NCI-H1092 treated with DMSO at 0.1 percent for 48 hours (cell line): ENCODE data around the gene CCDC97.

Experiments used
- DNase-seq: peaks from one replicate; lab custom pipeline; 2025; lab: John Stamatoyannopoulos, UW

Gene CCDC97

DNA sequence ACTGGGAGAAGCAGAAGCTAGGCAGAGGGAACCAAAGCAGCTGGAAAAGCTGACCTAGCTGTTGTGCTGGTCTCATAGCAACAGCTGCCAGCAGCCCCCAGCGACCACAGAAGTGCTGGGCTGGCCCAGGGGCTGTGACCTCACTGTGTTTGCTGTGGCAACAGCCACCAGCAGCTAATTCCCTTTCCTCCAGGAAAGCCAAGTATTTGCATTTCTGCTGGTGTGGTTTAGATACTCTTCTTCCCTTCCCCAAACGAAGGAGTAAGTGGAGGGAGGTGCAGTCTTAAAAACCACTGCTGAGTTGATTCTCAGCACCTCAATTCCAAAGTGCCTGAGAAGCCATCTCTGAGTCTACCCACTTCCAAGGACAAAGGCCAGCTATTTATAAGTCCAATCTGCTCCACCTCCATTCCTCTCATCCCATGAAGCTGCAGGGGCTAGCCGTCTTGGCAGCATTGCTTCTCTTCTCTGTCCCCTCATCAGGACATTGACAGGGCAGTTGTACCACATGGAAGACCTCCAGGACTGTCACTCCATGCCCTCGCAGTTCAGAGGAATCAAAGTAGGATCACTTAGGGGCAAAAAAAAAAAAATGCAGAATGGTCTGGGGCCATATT, 11.5 kb upstream of the CCDC97 start:
- no peak for DNase-seq

DNA sequence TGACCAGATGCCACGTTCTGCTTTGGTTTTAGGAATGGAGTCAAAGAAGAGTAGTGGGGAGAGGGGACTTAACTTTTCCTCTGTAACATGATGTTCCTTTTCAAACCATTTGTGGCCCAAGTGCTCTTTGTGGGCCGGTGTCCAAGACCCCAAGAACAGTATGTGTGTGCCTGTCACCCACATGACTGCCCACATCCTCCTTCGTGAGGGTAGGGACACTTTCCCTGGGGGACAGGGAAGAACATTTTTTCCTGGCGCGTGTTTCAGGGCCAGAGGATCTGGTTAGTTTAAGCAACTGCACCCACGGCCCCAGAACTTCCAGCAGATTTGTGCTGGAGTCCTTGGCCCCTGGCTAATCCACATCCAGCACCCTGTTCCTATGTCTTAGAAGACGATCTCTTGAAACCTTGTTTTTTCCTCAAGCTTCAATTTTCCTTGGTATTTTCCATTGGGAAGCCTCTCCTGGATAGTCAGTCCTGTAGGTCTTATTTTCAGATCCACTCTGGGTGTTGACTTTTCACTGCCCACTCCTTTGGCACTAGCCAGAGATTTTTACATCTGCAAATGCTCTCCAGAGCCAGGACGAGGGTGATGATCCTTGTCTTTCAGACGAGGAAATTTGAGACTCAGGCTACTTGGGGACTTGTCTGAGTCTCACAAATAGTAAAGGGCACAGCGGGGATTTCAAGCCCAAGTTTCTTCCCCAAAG, 10.8 kb upstream of the CCDC97 start:
- no peak for DNase-seq

- DNase-seq, result peak; percentile 4
These were observed 10.2 kb upstream of the CCDC97 start for GRCh38 chr19:41299755-41300089.

- DNase-seq, result no peak
These were observed 9.4 kb upstream of the CCDC97 start for GRCh38 chr19:41300555-41300954.

DNA sequence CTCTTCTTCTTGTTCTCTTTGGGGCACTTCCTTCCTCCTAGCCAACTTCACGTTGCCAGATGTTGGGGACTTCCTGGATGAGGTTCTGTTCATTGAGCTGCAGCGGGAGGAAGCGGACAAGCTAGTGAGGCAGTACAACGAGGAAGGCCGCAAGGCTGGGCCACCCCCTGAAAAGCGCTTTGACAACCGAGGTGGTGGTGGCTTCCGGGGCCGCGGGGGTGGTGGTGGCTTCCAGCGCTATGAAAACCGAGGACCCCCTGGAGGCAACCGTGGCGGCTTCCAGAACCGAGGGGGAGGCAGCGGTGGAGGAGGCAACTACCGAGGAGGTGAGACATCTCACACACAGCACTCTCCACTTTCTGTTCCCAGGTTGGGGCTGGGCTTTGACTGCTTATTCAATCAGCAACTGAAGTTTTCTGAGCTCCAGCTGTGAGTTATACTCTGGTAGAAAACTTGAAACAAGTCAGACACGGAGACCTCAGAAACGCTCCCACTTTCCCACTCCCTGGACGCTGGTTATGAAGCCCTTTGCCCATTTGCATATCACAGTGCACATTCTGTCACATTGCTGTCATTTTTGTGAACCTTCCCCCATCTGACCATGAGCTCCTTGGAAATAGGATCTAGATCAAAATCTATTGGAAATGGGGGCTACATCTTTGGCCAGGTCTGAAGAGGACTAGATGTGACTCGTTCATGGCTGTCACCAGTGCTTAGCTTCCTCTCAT, 7.2 kb upstream of the CCDC97 start:
- no peak for DNase-seq

GRCh38 chr19:41303954-41304353, 6.0 kb upstream of the CCDC97 start:
- no peak for DNase-seq

DNA sequence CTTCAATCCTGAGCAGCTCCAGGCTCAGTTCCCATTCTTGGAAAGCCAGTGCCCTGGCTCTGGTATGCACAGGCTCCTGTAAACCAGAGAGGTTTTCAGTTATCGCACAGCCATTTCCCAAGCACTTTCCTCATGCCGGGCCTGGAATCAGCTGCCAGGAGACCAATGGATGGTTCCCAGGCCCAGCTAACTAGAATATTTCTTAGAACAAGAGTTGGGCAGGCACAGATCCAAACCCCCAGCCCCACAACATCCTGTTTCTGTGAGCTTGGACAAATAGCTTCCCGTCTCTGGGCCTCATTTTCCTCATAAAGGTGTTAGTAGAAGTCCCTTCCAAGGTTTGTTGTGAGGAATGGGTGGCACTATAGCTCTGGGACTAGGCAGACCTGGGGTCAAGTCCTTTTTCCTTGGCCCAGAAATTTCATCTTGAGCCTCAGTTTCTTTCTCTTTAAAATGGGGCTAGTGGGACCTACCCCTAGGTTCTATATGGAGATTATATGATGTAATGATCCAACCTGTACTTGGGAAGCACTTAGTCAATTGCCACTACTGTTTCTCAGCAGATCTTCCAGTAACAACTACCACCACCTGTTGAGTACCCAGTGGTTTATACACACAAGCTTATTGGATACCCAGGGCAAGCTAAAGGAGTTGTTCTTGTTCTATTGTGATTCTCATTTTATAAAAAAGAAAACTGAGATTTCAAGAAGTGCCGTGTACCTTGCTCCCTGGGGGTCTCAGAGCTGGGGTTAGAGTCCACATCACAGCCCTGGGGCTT, 5.1 kb upstream of the CCDC97 start:
- no peak for DNase-seq

GRCh38 chr19:41305927-41306793, 3.8 kb upstream of the CCDC97 start:
- DNase-seq, result no peak

- DNase-seq, result no peak
These were observed 2.7 kb upstream of the CCDC97 start for GRCh38 chr19:41307090-41307875.

GRCh38 chr19:41307954-41308449, 2.0 kb upstream of the CCDC97 start:
- no peak for DNase-seq

DNA sequence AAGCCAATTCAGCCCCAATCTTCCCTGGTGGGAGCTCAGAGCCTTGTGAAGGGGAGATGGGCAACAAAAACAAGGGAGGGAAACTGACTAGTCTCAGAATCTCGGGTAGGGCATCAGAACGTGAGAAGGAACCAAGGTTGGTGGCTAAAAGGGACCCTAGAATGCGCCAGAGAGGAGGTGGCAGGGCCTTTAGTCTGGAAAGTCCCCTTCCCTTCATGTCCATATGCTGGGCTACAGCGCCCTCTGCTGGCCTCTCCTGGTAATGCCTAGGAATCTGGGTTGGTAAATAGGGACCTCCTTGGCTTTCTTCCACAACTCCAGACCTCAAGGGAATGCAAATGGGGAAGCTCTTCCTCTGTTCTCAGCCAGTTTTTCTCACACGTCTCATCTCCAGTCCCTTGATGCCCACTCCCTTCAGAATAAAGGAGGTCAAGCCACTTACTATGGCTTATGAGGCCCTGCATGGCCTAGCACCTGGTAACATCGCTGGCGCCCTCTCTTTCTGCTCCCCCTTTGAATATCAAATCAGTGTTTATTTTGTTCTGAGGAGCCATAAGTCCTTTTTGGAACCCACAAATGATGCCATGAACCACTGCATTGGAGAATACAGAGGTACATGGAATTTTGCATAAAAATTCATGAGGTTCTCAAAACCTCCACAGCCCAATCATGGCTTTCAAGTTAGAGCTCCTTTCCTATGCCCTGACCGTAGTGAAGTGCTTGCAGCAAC, 1.4 kb upstream of the CCDC97 start:
- DNase-seq, result peak; percentile 63

GRCh38 chr19:41309180-41310032, 566 bp upstream of the CCDC97 start:
- DNase-seq, result no peak

DNA sequence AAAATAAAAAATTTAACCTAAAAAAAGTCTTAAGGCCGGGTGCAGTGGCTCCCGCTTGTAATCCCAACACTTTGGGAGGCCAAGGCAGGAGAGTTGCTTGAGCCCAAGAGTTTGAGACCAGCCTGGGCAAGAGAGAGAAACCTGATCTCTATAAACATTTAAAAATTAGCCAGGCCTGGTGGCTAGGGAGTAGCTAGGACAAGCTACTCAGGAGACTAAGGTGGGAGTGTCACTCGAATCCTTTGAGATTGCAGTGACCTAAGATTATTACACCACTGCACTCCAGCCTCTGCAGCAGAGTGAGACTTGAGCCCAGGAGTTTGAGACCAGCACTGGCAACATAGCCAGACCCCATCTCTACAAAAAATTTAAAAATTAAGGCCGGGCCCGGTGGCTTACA, 1.1 kb downstream of the CCDC97 start:
- no peak for DNase-seq

GRCh38 chr19:41311613-41312012, 1.6 kb downstream of the CCDC97 start:
- DNase-seq, result no peak

DNA sequence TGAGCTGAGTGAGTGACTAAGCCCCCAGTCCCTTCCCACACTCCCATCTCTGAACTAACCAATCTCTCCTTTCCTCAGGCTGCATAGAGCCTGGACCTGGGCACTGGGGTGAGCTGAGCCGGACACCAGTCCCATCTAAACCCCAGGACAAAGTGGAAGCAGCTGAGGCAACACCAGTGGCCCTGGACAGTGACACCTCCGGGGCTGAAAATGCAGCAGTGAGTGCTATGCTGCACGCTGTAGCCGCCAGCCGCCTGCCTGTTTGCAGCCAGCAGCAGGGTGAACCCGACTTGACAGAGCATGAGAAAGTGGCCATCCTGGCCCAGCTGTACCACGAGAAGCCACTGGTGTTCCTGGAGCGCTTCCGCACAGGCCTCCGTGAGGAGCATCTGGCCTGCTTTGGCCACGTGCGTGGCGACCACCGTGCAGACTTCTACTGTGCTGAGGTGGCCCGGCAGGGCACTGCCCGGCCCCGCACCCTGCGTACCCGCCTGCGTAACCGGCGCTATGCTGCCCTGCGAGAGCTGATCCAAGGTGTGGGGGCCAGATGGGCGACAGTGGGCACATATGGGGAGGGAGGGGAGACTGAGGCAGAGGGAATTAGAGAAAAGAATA, 6.4 kb downstream of the CCDC97 start:
- no peak for DNase-seq

- no peak for DNase-seq
These were observed 8.9 kb downstream of the CCDC97 start for GRCh38 chr19:41318696-41319499.

DNA sequence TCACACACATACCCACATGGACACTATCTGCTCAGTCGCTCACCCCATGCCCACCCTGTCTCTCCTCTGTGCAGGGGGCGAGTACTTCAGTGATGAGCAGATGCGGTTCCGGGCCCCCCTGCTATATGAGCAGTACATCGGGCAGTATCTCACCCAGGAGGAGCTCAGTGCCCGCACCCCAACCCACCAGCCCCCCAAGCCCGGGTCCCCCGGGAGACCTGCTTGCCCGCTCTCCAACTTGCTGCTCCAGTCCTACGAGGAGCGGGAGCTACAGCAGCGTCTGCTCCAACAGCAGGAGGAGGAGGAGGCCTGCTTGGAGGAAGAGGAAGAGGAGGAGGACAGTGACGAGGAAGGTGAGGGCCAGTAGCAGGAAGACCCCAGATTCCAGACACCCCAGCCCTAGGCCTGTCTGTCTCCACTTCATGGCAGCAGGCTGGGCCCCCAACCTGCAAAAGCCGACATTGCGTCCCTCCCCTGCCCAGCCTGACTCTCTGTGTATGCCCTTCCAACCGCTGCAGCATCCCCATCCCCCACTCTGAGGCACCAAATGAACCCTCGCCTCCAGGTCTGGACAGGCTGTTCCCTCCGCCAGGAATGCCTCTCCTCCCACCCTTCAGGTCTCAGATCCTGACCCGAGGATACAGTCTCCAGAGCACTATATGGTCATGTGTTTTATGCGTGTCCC, 9.7 kb downstream of the CCDC97 start:
- no peak for DNase-seq
